GM19035 (cell line): ENCODE measurements around the gene CCDC88C.
A peak's percentile ranks its signal among the peaks of the same experiment; 100 is the strongest.
"Not testable (repeated sequence)": the region's sequence is repeated elsewhere in the genome, so short reads cannot be mapped to it uniquely, and the experiment has no call there.

Experiments used
- ATAC-seq: cut with Tn5 transposase; IDR thresholded peaks from one replicate; pipeline ENCODE4 v1.9.1; 2021; ENCODE audit not compliant: unreplicated experiment

The CCDC88C gene

DNA sequence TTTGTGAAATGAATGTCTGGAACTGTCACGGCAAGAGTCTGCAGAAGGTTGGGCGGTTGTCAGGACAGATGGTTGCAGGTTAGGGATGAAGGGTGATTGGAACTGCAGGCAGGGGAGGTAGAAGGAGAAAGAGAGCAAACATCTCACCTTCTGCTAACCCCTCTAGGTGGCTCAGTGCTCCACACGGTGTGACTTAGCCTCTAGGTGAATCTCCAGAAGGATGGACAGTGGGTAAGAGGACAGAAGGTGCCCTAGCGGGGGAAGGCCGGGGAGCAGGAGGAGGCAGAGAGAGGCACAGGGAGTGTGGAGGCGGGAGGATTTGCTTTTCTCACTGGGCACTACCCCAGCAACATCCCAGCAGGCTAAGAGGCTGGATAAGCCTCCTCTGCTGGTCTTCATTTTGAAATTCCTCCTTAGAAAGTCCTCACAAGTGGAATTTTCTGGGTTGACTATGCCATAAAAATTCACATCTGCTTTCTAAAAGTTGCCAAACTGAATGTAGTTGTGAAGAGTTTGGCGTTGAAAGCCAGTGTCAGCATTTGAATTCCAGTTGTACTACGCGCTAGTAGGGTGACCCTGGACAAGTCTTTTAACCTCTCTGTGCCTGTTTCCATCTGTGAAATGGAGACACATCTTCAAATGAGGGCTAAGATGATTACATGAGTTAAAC, 162.5 kb downstream of the CCDC88C start:
- ATAC-seq = no peak

DNA sequence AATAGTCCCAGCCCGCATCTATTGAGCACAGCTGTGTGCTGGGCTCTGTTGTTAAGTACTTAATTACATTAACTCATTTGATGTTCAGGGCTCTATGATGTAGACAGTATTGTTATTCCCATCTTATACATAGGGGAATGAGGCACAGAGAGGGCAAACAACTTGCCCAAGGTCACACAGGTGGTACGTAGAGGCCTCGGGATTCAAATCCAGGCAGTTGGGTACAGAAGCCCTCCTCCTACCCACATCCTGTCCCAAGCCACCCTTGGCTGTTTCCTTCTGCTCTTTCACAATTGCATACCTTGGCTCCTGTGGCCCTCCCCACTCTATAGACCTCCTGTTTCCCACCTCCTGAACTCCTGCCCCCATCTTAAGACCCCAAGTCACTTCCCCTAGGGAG, 163.2 kb downstream of the CCDC88C start:
- no peak for ATAC-seq

DNA sequence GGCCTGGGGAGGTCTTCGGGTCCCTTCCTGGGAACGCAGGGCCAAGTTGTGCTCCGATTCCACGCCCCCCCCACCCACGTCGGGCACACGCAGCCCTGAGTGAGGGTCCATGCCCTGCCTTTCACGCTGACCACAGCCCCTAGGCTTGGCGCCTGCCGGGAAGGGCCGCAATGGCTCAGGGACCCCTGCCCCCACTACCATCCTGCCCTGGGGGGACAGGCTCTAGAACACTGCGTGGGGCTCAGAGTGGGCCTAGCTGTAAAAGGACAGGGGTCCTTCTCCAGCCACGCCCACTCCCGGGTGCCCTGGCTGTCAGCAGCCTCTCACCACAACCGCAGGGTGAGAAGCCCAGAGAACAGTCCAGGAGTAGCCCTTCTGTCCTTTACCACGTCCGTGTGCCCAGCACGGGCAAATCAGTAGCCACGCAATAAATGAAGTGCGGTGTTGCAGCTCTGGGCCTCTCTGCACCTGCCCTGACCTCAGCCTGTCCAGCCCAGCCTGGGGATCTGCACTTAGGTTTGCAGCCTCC, 163.8 kb downstream of the CCDC88C start:
- no peak for ATAC-seq

DNA sequence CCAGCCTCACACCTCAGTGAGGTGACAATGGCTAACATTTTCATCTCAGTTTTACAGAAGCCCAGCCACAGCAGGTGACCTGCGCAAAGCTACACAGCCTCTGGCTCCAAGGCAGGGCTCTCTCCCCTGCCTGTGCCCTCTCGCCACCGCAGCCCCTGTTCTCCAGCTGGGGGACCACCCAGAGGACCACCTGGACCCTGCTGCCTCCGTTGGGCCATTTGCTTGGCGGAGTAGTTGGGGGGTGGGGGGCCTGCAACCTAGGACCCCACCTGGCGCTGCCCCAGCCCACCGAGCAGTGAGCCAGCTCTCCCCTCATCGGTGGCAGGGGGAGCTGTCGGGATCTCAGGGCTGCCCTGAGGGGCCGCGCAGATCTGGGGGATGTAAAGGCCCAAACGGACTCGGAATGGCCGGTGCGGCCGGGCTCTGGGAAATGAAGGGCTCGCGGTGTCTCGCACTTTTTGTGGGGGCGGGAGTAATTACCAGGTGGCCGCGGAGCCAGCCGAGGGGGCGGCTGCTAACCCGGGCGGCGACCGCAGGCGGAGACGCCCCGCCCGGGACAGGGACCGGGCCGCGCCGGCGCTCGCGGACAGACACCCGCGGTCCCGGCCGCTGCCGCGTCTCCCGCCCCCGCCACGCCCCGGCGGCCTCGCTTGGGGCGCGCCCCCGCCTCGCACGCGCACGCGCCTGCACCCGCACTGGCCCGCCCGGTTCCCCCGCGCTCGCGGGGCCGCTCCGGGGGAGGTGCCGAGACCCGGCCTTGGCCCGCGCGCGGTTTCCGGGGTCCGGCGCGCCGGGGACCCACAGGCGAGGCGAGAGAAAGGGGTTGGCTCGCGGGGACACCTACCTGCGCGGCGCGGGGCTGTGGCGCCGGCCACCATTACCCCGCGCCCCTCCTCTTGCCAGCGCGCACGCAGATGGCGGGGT, 164.5 kb downstream of the CCDC88C start:
- no peak for ATAC-seq

DNA sequence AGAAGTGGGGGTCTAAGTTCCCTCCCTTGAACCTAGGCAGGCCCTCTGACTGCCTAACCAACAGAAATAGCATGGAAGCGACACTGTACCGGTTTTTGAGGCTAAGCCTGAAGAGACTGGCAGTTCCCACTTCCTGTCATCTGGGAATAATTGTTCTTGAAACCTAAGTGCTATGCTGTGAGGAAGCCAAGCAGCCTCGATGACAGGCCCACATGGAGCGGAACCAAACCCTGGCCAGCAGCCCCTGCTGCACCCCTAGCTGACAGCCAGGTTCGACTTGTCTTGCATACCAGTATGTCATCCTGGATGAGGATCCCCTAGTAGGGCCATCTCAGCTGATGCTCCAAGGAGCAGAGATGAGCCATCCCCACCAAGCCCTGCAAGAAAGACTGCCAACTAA, 166.7 kb downstream of the CCDC88C start:
- ATAC-seq = no peak

DNA sequence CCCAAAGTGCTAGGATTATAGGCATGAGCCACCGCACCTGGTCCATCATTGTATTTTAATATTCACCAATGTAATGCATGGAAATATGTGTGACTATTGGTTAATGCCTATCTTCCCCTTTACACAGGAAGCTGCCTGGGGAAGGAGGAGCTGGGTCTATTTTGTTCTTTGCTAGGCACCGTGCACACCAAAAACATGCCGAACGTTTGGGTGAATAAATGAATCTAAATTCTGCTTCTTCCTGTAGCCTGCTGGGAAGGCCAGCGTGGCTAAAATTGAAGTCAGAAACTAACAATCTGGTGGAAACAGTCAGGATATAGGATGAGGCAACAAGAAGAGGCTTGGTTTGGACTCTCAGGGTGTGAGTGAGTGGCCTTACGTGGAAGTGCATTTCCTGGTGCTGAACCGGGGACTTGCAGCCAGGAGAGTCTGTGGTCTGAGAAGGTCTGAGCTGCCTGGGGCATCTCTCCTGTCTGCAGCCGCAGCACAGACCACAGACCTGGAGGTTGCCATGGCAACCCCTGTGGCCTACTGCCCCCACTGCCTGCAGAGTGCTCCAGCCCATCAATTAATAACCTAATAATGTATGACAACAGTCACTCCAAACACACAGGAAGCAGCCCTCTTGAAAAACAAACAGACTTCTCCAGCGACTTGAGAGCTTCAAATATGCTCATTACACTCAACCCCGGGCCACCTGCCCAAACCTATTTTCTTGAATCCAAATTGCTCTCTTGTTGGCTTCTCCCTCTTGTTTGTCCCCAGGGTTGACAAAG, 167.6 kb downstream of the CCDC88C start:
- peak; percentile 71 for ATAC-seq

DNA sequence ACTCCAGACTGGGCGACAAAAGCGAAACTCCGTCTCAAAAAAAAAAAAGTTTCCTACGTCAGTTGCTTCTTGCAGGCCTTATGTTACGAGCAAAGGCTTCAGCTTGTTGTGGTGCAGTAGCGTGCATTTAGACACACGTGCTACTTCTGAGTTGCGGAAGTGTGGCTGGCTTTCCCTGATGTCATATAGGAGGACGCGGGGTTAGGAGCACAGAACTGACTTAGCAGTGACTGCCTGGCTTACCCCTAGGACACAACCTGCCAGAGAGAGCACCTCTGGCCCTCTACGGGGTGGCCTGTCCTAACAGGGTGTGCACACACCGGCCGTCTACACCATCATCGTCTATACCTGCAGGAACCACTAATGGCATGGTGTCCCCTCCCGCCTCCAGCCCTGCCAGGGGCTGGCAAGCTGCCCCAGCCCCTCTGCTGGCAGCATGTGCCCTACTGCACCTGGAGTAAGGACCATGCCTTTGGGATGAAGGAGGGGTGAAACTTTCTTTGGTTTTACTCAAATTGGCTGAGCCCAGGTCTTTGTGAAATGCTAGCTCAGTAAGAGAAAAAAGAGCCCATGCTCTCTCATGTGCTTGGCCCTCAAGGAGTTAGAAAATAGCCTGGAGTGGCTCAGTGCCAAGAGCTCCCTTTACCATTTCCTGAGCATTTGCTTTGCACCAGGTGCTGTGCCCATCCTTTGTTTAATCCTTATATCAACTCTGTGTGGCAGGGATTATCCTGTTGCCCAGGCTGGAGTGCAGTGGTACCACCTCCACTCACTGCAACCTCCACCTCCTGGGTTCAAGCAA, 171.4 kb downstream of the CCDC88C start:
- no peak for ATAC-seq

DNA sequence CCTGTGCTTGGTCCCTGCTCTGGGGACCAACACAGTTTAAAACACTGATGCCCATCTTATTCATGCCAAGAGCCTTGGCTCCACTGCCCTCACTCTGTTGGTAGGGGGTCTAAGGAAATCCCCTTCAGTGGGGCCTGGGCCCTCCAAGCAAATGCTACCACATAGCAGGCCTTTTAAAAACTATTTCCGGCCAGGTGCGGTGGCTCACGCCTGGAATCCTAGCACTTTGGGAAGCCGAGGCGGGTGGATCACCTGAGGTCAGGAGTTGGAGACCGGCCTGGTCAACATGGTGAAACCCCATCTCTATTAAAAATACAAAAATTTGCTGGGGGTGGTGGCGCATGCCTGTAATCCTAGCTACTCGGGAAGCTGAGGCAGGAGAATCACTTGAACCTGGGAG, 172.0 kb downstream of the CCDC88C start:
- not testable (repeated sequence) for ATAC-seq

DNA sequence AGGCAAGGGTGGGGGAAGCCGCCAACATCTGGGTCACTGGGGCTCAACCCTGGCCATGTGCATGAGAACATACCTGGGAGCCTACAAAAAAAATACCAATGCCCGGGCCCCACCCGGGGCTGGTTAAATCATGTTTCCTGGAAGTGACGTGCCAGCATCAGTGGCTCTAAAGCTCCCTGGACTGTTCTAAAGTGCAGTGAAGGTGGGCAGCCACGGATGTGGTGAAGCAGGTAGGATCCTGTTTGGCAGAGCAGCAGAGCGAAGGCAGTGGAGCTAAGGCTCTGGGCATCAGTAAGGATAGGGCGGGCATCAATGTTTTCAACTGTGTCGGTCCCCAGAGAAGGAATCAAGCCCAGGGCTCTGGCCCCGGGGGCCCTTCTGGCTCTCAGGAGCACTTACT, 172.6 kb downstream of the CCDC88C start:
- no peak for ATAC-seq

DNA sequence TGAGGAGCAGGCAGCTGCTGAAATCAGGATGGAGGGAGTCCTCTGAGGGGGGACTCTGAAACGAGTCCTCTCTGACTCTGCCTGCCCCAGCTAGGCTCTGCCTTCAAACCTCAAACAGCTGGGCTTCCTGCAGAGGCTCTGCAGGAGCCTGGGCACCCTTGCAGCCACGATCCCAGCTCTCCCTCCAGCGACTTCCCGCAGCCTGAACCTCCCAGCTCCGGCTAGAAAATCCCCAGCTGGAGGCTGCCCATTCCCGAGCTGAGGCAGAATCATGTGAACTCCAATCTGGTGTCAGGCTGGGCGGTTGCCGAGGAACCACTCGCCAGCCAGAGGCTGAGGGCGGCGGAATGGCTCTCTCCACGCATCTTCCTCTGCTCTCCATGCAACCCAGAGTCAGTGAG, 173.1 kb downstream of the CCDC88C start, which contains the start of gene GPR68:
Gene GPR68 (minus strand): TSS at position 204 of the 401 bp plus-strand sequence. CDS start 9,654 bp downstream, outside the sequence.
- no peak for ATAC-seq

DNA sequence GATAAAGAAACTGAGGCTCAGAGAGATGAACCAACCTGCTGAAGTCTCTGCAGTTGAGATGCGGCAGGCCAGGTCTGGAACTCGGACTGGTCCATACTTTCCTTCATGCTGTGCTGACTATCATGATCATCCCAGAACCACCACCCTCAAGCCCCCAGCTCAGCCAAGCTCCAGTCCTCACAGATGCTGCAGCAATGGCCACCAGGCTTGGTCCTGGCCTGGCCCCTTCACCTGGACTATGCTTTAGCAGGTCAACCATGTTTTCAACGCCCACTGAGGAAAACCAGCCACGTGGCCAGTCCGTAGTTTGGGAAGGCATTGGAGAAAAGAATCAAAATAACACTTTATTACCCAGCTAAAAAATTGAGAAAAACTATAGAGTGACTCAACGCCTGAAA, 174.5 kb downstream of the CCDC88C start:
- no peak for ATAC-seq

DNA sequence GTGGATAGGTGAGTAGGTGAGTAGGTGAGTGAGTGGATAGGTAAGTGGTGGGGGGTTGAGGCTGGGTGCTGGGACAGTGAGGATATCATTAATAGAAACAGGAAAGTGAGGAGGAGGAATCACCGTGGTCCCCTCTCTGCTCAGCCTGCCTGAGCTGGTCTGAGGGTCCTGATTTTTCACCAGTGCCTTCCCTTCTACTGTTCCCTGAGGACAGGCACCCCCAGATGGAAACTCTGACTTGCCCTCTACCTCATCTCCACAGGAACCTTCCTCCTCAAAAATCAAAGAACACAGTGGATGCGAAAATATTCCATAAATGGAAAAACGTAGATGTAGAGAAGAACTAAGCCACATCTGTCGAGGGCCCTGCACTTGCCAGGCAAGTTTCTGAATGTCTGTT, 175.0 kb downstream of the CCDC88C start:
- no peak for ATAC-seq

DNA sequence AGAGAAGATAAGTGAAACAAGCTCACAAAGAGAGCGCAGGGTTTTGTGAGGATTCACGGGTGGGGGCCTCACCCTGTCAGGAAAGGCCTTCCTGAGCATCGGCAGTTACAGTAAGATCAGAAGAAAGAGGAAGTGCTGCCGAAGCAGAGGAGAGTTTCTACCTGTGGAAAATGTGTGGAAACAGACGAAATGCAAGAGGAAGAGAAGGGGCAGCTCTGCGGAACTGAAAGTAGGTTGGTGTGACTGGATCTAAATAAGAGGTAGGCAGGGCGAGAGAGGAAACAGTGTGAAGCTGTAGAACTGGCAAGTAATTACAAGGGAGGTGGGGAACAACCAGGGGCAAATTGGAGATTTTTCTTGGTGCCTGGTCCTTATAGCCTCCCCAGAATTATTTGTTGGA, 175.8 kb downstream of the CCDC88C start:
- ATAC-seq = peak; percentile 60

DNA sequence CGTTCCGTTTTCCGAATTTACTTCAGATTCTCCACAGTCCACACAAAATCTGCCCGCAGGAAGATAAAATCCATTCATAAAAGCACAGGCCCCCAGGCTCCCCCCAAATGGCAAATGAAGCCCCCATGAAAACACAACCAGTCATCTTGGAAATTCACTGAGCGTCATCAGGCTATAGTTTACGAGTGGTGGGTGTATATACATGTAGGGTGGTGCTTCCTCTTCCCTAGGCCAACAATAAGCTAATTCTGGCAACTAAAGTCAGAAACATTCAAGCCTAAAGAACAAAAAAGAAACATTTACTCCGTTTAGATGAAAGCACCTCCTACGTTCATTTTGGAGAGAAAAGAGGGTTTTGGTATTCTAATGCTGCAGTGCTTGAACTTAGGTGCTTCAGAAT, 179.0 kb downstream of the CCDC88C start:
- no peak for ATAC-seq

DNA sequence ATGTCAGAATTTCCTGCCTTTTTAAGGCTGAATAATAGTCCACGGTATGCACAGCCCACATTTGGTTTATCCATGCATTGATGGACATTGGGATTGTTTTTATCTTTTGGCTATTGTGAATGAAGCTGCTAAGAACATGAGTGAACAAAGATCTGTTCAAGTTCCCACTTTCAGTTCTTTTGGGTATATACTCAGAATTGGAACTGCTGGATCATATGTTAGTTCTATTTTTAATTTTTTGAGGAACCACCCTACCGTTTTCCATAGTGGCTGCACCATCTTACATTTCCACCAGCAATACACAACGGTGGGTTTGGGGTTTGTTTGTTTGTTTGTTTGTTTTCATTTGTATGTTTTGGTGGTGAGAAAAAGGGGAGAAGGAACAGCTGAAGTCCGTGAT, 179.5 kb downstream of the CCDC88C start:
- no peak for ATAC-seq

DNA sequence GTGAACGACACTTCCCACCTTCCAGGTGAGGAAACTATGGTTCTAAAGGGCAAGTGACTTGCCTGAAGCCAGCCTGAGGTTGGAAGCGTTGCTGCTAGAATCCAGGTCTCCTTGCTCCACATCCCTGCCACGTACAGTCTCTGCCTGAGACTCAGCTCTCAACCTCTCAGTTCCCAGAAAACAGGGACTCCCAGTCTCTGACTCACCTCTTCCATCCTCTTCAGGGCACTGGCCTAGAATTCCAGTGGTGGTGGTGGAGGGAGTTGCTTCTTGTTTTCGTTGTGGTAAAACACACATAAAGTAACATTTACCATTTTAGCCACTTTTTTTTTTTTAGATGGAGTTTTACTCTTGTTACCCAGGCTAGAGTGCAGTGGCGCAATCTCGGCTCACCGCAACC, 180.4 kb downstream of the CCDC88C start:
- no peak for ATAC-seq

DNA sequence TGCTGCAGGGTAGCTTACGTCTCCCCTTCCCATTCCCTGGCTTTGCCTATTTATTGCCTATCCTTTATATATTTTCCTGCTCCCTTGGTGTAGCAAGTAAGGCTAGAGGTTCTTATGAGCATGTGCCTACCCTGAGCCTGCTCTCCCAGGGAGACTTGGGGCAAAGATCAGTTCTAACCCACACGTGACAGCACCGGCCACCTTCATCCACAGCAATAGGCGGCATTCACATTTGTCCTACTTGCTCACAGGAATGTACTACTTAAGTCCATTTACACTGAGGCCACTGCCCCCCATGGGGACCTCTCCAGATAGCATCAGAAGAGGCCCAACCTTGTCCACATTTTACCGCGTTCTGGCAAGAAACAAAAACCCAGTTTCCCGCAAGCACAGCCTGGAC, 181.8 kb downstream of the CCDC88C start:
- ATAC-seq = no peak

DNA sequence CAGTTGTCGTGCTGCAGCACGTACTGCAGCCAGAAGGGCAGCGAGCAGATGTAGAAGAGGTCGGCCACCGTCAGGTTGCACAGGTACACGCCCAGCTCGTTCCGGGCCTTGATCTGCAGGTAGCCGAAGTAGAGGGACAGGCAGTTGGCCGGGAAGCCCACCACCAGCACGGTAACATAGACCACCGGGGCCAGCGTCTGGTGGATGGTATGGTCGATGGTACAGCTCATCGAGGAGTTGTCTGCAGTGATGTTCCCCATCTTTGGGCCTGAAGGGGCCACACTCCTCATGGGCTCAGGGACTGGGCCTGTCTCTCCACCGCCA, 182.9 kb downstream of the CCDC88C start:
- ATAC-seq = no peak

DNA sequence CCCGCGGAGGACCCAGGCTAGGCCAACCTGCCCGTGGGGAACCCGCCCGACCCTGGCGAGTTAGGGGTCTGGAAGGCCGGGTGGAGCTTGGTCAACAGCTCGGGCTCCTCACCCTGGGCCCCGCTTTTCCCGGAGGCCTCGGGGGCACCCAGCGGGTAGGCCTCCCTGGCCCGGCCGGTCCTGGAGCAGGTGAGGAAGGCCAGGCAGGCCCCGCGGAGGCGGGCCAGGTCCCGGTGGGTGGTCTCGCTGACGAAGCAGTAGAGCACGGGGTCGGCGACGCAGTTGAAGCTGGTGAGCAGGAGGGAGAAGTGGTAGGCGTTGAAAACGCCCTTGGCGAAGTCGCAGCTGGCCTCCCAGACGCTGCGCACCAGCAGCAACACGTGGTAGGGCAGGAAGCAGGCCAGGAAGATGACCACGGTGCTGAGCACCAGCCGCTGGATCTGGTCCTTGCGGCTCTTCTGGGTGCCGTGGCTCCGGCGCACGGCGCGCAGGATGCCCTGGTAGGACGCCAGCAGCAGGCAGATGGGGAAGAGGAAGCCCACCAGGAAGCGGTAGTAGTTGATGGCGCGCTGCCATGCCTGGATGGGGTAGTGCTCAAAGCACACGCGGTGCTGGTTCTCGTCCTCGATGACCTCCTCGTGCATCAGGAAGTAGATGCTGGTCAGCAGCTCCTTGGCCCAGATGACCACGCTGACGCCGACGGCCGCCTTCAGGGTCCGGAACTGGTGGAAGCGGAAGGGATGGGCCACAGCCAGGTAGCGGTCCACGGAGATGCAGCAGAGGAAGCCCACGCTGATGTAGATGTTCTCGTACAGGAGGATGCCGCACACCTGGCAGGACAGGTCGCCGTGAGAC, 183.5 kb downstream of the CCDC88C start:
- ATAC-seq = no peak

DNA sequence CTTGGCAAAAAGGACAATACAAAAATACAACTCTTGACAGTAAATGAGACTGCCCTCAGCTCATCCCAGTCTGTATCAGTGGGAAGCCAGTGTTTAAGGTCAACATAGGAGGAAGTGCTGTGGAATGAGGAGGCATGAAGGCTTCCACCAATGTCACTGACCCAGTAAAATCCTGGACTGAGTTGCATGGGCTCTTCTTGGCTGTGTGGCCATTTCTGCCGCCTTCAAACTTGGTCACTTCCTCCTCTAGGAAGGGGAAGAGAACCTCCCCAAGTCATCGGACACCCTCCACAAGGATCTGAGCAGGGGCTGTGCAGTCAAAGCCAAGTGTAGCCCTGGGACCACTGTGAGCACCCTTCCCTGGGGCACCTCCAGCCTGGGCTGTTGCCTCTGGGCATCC, 185.0 kb downstream of the CCDC88C start:
- ATAC-seq = no peak
